CD14-positive monocyte (primary cell): ENCODE results near the gene RNASEL. TPM values are rescaled to one million over a fixed set of nuclear protein-coding genes. Genes with fewer than 3 reads are reported as not detected.

ENCODE experiments used
- DNase-seq, 3 donors: peaks; one replicate each; pipeline ENCODE4 v3.0.0-alpha.2; 2011 to 2022
- H2AFZ ChIP-seq: 2 replicates; pipeline ENCODE4 v1.6.0; 2012; ENCODE audit warnings: mild to moderate bottlenecking, low read depth, low read length, inconsistent platforms; ENCODE audit not compliant: insufficient read depth, poor library complexity, severe bottlenecking
- H3K27ac ChIP-seq, 2 donors: 1 replicate in 1 of 2; 2 replicates in 1 of 2; pipeline ENCODE4 v1.5.1; 2012 to 2013; ENCODE audit warnings: low read length in 2 of 2, control low read depth in 1 of 2, inconsistent platforms in 1 of 2, low read depth in 1 of 2, mild to moderate bottlenecking in 1 of 2
- H3K27me3 ChIP-seq, 2 donors: one replicate each; pipeline versions ENCODE4 v1.6.0 to v1.6.1; 2011 to 2013; ENCODE audit warnings: low read length in 2 of 2; ENCODE audit not compliant: control insufficient read depth in 2 of 2, insufficient read depth in 2 of 2
- H3K36me3 ChIP-seq, 2 donors: replicated peaks in 1 of 2; 1 replicate in 1 of 2; 2 replicates in 1 of 2; pipeline versions ENCODE4 v1.5.1 to v1.6.1; 2012 to 2013; ENCODE audit warnings: low read length in 2 of 2, control low read depth in 1 of 2, inconsistent platforms in 1 of 2, mild to moderate bottlenecking in 1 of 2; ENCODE audit not compliant: insufficient read depth in 2 of 2, control insufficient read depth in 1 of 2
- H3K4me1 ChIP-seq, 2 donors: 1 replicate in 1 of 2; 2 replicates in 1 of 2; pipeline versions ENCODE4 v1.5.1 to v1.6.1; 2012 to 2013; ENCODE audit warnings: low read length in 2 of 2, control low read depth in 1 of 2, inconsistent platforms in 1 of 2, mild to moderate bottlenecking in 1 of 2, moderate library complexity in 1 of 2; ENCODE audit not compliant: insufficient read depth in 2 of 2, control insufficient read depth in 1 of 2
- H3K4me2 ChIP-seq: replicated peaks from 2 replicates; pipeline ENCODE3; 2012; ENCODE audit warnings: low read length, moderate library complexity, mild to moderate bottlenecking; ENCODE audit not compliant: poor library complexity, severe bottlenecking; ENCODE audit errors: extremely low read depth
- H3K4me3 ChIP-seq, 3 experiments: fragments of 200-600 bp in 1 of 3; sonication (generic) in 1 of 3; replicated peaks in 1 of 3; 1 replicate in 2 of 3; 2 replicates in 1 of 3; pipeline ENCODE4 v1.5.1; 2011 to 2013; ENCODE audit warnings: low read length in 3 of 3, mild to moderate bottlenecking in 3 of 3, control low read depth in 2 of 3, low read depth in 2 of 3, inconsistent platforms in 1 of 3, moderate library complexity in 1 of 3
- H3K79me2 ChIP-seq: 2 replicates; pipeline ENCODE4 v1.6.0; 2012; ENCODE audit warnings: mild to moderate bottlenecking, control low read depth, inconsistent platforms, low read length, moderate library complexity; ENCODE audit not compliant: insufficient read depth
- H3K9ac ChIP-seq: 2 replicates; pipeline ENCODE4 v1.6.0; 2017; ENCODE audit warnings: low read length, mild to moderate bottlenecking; ENCODE audit not compliant: insufficient read depth, poor library complexity, severe bottlenecking
- H3K9me3 ChIP-seq, 2 donors: replicated peaks in 1 of 2; 1 replicate in 1 of 2; 2 replicates in 1 of 2; pipeline versions ENCODE4 v1.5.1 to v1.6.1; 2012 to 2013; ENCODE audit warnings: low read length in 2 of 2, control low read depth in 1 of 2; ENCODE audit not compliant: control insufficient read depth in 1 of 2, insufficient read depth in 1 of 2
- H4K20me1 ChIP-seq: 2 replicates; pipeline ENCODE4 v1.6.0; 2012; ENCODE audit warnings: mild to moderate bottlenecking, low read length, control low read depth, moderate library complexity; ENCODE audit not compliant: insufficient read depth
- H3K27ac Mint-ChIP-seq, 7 donors: one replicate each; pipeline ENCODE4 v1.8.0; 2020; ENCODE audit warnings: mild to moderate bottlenecking in 7 of 7, mixed read lengths in 7 of 7, moderate library complexity in 6 of 7, inconsistent platforms in 2 of 7
- H3K27me3 Mint-ChIP-seq, 3 donors: one replicate each; pipeline ENCODE4 v1.8.0; 2021 to 2022; ENCODE audit warnings: low read depth in 3 of 3, mild to moderate bottlenecking in 3 of 3, mixed read lengths in 3 of 3, moderate library complexity in 3 of 3, inconsistent platforms in 1 of 3
- H3K36me3 Mint-ChIP-seq, 2 donors: one replicate each; pipeline ENCODE4 v1.8.0; 2020; ENCODE audit warnings: mixed read lengths in 2 of 2, inconsistent platforms in 1 of 2, mild to moderate bottlenecking in 1 of 2
- H3K4me1 Mint-ChIP-seq: one replicate; pipeline ENCODE4 v1.8.0; 2020; ENCODE audit warnings: mild to moderate bottlenecking, mixed read lengths
- H3K4me3 Mint-ChIP-seq, 2 donors: one replicate each; pipeline ENCODE4 v1.8.0; 2020; ENCODE audit warnings: mild to moderate bottlenecking in 2 of 2, mixed read lengths in 2 of 2, moderate library complexity in 1 of 2
- H3K9me3 Mint-ChIP-seq, 7 donors: one replicate each; pipeline ENCODE4 v1.8.0; 2020 to 2022; ENCODE audit warnings: mixed read lengths in 7 of 7, mild to moderate bottlenecking in 6 of 7, moderate library complexity in 6 of 7, inconsistent platforms in 2 of 7
- CTCF ChIP-seq: fragments of 200-600 bp; IDR thresholded peaks from one replicate; pipeline ENCODE4 v1.8.0; 2022; ENCODE audit warnings: antibody characterized with exemption, mild to moderate bottlenecking
- WGBS: methylation state at CpG from one replicate; pipeline ENCODE4 v1.1.5; 2013; ENCODE audit warnings: missing lambda C conversion rate; ENCODE audit not compliant: insufficient coverage; 5-methylcytosine and 5-hydroxymethylcytosine counted together
- intact Hi-C, 2 donors: fragments of 100-400 bp; cut with micrococcal nuclease; formaldehyde crosslinking; loops; one replicate each; pipeline versions ENCODE4 v1.15.0 to v1.15.1; 2023
- polyA plus RNA-seq, 3 donors: library from polyadenylated mRNA; depleted of rRNA in 1 of 3; unstranded in 2 of 3; stranded (reverse) in 1 of 3; fragments of 300-500 nt in 2 of 3; fragments of >200 nt in 1 of 3; fragmentation: Illumina TruSeq in 2 of 3; gene quantifications; 1 replicate in 2 of 3; 2 replicates in 1 of 3; pipeline ENCODE4 v1.2.3, GENCODE V29; 2012 to 2021

Gene RNASEL
- polyA plus RNA-seq, 3 donors, result 6.9 to 12.3 (median 7.9) TPM

GRCh38 chr1:182637769-182638168 is 48.7 kb upstream of the RNASEL start:
- Mint-ChIP-seq H3K27ac (no peak overlapping the region), H3K4me1 (no peaks in the 10 kb centered on the region), H3K36me3 (no peaks in the 10 kb centered on the region), H3K4me3 (no peak overlapping the region), H3K9me3 (peaks cover 0 to 3% (median 0%) of the 10 kb centered on the region in 7 donors), H3K27me3 (peaks cover 3 to 4% (median 3%) of the 10 kb centered on the region in 3 donors)
- H4K20me1 ChIP-seq, result no peaks in the 10 kb centered on the region
- intact Hi-C loops, result no loop called here
- no peak for DNase-seq
- no peak overlapping the region for H3K27ac ChIP-seq
- no peak overlapping the region for H3K9ac ChIP-seq
- H3K79me2 ChIP-seq, result no peaks in the 10 kb centered on the region
- H3K4me3 ChIP-seq, result no peak overlapping the region
- H3K4me1 ChIP-seq, result no peaks in the 10 kb centered on the region
- no peaks in the 10 kb centered on the region for H3K27me3 ChIP-seq
- no peaks in the 10 kb centered on the region for H3K9me3 ChIP-seq
- H3K4me2 ChIP-seq, result no peak overlapping the region
- no peak overlapping the region for H2AFZ ChIP-seq
- 100% methylated on average over 3 of the region's 5 CpGs for WGBS
- no peaks in the 10 kb centered on the region for H3K36me3 ChIP-seq
- TF ChIP-seq CTCF, result no peak

- no peaks in the 10 kb centered on the region for H3K36me3 Mint-ChIP-seq
- no peaks in the 10 kb centered on the region for H3K27me3 ChIP-seq
- peaks cover 2 to 5% (median 3%) of the 10 kb centered on the region in 3 donors for H3K27me3 Mint-ChIP-seq
- H3K27ac Mint-ChIP-seq, result peak overlapping the region in 1 of 7 donors; percentile 70
- H4K20me1 ChIP-seq, result no peaks in the 10 kb centered on the region
- TF ChIP-seq CTCF, result no peak
- H2AFZ ChIP-seq, result no peak overlapping the region
- no peak overlapping the region for H3K4me3 ChIP-seq
- no peaks in the 10 kb centered on the region for H3K4me1 ChIP-seq
- no peak overlapping the region for H3K9ac ChIP-seq
- no peak overlapping the region for H3K27ac ChIP-seq
- no peaks in the 10 kb centered on the region for H3K79me2 ChIP-seq
- H3K36me3 ChIP-seq, result no peaks in the 10 kb centered on the region
- H3K4me3 Mint-ChIP-seq, result no peak overlapping the region
- no peaks in the 10 kb centered on the region for H3K9me3 ChIP-seq
- no peak overlapping the region for H3K4me2 ChIP-seq
- DNase-seq, result no peak
- H3K4me1 Mint-ChIP-seq, result peaks cover 5% of the 10 kb centered on the region
- no peaks in the 10 kb centered on the region for H3K9me3 Mint-ChIP-seq
- intact Hi-C loops, result no loop called here
- WGBS, result no CpG with 5 or more reads among the region's 2 CpGs
Measured at GRCh38 chr1:182635871-182636270, 46.8 kb upstream of the RNASEL start.
